ENCODE data around the gene WIPI1.

DNA sequence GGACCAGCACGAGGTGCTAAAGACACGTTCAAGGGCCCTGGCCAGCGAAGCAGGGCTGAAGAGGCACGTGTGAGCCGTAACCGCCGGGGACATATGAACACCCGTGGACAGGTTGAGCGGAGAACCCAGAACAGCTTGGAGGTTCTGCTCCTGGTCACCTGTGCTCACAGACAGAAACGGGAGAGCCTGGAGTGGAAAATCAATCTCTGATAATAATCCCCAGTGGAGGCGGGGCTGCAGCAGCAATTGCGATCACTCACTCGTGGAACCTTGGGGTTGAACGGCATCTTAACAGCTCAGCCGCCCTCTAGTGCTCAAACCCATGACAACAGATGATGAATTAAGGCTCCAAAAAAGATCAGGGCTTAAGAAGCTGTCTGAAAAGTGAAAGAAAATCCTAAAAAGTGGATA lies 25.6 kb downstream of the WIPI1 start:
- TF ChIP-seq, protein P1, sequence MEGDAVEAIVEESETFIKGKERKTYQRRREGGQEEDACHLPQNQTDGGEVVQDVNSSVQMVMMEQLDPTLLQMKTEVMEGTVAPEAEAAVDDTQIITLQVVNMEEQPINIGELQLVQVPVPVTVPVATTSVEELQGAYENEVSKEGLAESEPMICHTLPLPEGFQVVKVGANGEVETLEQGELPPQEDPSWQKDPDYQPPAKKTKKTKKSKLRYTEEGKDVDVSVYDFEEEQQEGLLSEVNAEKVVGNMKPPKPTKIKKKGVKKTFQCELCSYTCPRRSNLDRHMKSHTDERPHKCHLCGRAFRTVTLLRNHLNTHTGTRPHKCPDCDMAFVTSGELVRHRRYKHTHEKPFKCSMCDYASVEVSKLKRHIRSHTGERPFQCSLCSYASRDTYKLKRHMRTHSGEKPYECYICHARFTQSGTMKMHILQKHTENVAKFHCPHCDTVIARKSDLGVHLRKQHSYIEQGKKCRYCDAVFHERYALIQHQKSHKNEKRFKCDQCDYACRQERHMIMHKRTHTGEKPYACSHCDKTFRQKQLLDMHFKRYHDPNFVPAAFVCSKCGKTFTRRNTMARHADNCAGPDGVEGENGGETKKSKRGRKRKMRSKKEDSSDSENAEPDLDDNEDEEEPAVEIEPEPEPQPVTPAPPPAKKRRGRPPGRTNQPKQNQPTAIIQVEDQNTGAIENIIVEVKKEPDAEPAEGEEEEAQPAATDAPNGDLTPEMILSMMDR (IDR thresholded peaks at IDR 0.05), result peak in 1 of 6 experiments; percentile 11
- no peak for TF ChIP-seq POLR2A (IDR thresholded peaks at IDR 0.05)

All from Peyer's patch (tissue), 4 donors.